ENCODE results near the gene TGM3.

The TGM3 gene

DNA sequence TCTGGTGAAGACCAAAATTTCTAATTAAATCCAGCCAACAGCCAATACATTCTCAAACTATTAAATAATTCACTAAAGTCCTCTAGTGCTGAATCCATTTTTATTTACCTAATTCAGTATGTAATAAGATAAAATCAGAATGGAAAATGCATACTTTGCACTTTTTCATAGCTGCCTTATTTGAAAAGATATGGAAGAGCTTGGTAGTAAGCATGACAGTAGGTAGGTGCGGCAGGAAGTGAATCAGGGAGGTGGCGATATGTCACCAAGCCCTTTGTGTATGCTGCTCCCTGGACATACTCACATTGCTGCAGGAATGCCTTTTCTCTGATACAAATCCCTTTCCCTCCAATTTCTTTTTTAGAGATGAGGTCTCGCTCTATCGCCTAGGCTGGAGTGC, 10.2 kb upstream of the TGM3 start:
- Histone ChIP-seq H3K27me3 (ENCODE audit: control insufficient read depth in 1 of 2, insufficient read depth in 2 of 2, low read length in 2 of 2) (no peaks in the 10 kb centered on the region), H3K9ac (ENCODE audit: low read length) (no peak overlapping the region), H3K27ac (ENCODE audit: low read depth, low read length) (no peak overlapping the region), H3K4me3 (ENCODE audit: low read depth in 1 of 2, low read length in 2 of 2) (no peak overlapping the region), H3K4me1 (ENCODE audit: insufficient read depth, low read length) (no peaks in the 10 kb centered on the region), H3K9me3 (ENCODE audit: low read length) (no peaks in the 10 kb centered on the region), H3K36me3 (ENCODE audit: insufficient read depth, low read length) (no peaks in the 10 kb centered on the region)

DNA sequence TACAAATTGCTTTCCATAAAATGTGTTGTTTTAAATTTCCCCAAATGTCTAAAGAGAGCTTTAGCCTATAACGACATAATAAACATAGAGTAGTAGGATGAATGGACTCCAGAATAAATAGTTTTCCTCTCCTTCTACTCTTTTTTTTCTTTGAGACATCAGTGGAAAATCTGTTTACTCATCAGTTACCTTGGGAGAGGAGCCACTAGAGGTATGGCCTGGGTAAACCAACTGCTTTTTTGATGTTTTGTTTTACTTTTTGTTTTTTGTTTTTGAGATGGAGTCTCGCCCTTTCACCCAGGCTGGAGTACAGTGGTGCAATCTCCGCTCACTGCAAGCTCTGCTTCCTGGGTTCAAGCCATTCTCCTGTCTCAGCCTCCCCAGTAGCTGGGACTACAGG, 8.3 kb upstream of the TGM3 start:
- H3K4me1 ChIP-seq (ENCODE audit: insufficient read depth, low read length) = no peaks in the 10 kb centered on the region
- no peak overlapping the region for H3K4me3 ChIP-seq (ENCODE audit: low read depth in 1 of 2, low read length in 2 of 2)
- no peaks in the 10 kb centered on the region for H3K9me3 ChIP-seq (ENCODE audit: low read length)
- H3K36me3 ChIP-seq (ENCODE audit: insufficient read depth, low read length) = no peaks in the 10 kb centered on the region
- no peak overlapping the region for H3K27ac ChIP-seq (ENCODE audit: low read depth, low read length)
- no peak overlapping the region for H3K9ac ChIP-seq (ENCODE audit: low read length)
- no peaks in the 10 kb centered on the region for H3K27me3 ChIP-seq (ENCODE audit: control insufficient read depth in 1 of 2, insufficient read depth in 2 of 2, low read length in 2 of 2)

DNA sequence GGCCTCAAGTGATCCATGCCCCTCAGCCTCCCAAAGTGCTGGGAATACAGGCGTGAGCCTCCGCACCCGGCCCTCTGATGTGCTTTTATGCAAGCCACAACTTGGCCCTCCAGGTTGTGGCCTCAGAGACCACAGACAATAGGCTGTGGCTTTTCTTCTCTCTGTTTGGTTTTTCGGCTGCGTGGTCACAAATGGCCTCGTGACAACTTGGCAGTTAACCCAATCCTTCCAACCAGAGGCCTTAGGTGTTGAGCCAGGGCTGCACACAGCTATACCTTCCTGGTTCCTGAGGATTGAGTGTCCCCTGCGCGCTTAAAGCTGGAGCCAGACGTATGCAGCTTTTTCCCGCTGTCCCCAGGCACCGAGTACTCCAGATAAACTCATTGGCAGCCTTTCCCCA, 6.3 kb upstream of the TGM3 start:
- Histone ChIP-seq H3K27me3 (ENCODE audit: control insufficient read depth in 1 of 2, insufficient read depth in 2 of 2, low read length in 2 of 2) (no peaks in the 10 kb centered on the region), H3K9ac (ENCODE audit: low read length) (no peak overlapping the region), H3K36me3 (ENCODE audit: insufficient read depth, low read length) (no peaks in the 10 kb centered on the region), H3K4me3 (ENCODE audit: low read depth in 1 of 2, low read length in 2 of 2) (no peak overlapping the region), H3K4me1 (ENCODE audit: insufficient read depth, low read length) (no peaks in the 10 kb centered on the region), H3K27ac (ENCODE audit: low read depth, low read length) (no peak overlapping the region), H3K9me3 (ENCODE audit: low read length) (no peaks in the 10 kb centered on the region)

DNA sequence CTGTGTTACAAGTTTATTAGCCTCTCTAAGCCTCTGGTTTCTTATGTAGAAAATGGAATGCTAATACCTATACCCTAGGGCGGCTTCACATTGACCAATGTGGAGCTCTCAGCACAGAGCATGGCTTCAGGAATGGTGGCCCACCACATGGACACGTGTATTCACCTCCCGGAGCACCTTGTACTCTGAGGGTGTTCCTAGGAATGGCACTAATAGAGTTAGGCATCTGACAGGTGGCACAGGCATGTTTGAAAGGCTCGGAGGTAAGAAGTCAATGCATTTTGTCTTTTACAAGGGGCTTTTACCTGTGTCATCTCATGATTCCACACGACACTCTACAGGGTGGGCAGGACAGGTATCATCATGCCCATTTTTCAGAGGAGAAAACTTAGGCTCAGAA, 5.3 kb upstream of the TGM3 start:
- Histone ChIP-seq H3K36me3 (ENCODE audit: insufficient read depth, low read length) (no peaks in the 10 kb centered on the region), H3K4me3 (ENCODE audit: low read depth in 1 of 2, low read length in 2 of 2) (no peak overlapping the region), H3K4me1 (ENCODE audit: insufficient read depth, low read length) (no peaks in the 10 kb centered on the region), H3K9me3 (ENCODE audit: low read length) (no peaks in the 10 kb centered on the region), H3K9ac (ENCODE audit: low read length) (no peak overlapping the region), H3K27me3 (ENCODE audit: control insufficient read depth in 1 of 2, insufficient read depth in 2 of 2, low read length in 2 of 2) (no peaks in the 10 kb centered on the region), H3K27ac (ENCODE audit: low read depth, low read length) (no peak overlapping the region)

DNA sequence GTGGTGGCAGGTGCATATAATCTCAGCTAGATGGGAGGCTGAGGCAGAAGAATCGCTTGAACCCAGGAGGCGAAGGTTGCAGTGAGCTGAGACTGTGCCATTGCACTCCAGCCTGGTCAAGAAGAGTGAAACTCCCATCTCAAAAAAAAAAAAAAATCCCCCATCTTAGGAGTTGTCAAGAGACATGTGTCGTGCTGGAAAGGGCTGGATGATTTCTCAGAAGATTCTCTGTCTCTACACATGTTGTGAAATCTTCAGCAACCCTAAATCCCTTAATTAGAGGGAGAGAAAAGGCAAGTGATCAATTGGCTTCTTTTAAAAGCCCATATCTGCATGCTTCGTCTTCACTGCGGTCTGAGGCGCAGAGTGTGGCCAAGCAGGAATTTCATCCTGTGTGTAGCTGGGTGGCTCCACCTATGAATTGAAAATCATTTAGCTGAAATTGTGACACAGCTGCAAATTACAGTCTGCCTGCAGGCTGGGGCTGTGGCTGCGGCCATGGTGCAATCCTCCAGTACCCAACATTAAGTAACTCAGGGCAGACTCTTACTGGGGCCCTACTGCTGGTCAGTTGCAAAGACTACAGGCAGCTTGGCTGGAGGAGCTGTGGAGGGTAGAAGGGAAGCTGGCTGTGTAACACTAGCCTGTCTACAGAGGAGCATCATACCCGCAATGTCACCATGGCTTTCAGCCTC, 3.2 kb upstream of the TGM3 start:
- no peaks in the 10 kb centered on the region for H3K27me3 ChIP-seq (ENCODE audit: control insufficient read depth in 1 of 2, insufficient read depth in 2 of 2, low read length in 2 of 2)
- no peak overlapping the region for H3K9ac ChIP-seq (ENCODE audit: low read length)
- H3K36me3 ChIP-seq (ENCODE audit: insufficient read depth, low read length) = no peaks in the 10 kb centered on the region
- no peaks in the 10 kb centered on the region for H3K4me1 ChIP-seq (ENCODE audit: insufficient read depth, low read length)
- no peak overlapping the region for H3K27ac ChIP-seq (ENCODE audit: low read depth, low read length)
- H3K9me3 ChIP-seq (ENCODE audit: low read length) = no peaks in the 10 kb centered on the region
- H3K4me3 ChIP-seq (ENCODE audit: low read depth in 1 of 2, low read length in 2 of 2) = no peak overlapping the region

DNA sequence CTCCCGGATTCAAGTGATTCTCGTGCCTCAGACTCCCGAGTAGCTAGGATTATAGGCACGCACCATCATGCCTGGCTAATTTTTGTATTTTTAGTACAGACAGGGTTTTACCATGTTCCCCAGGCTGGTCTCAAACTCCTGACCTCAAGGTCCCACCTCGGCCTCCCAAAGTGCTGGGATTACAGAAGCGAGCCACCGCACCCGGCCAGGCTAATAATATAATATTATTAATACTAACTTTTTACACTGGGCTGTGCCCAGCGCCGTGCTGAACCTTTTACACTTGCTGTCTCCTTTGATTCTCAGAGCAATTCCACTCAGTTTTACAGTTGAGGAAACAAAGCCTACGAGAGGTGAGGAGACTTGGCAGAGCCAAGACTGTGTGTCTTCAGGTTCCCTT, 2.3 kb upstream of the TGM3 start:
- H3K36me3 ChIP-seq (ENCODE audit: insufficient read depth, low read length) = no peaks in the 10 kb centered on the region
- H3K9ac ChIP-seq (ENCODE audit: low read length) = no peak overlapping the region
- H3K4me3 ChIP-seq (ENCODE audit: low read depth in 1 of 2, low read length in 2 of 2) = no peak overlapping the region
- H3K4me1 ChIP-seq (ENCODE audit: insufficient read depth, low read length) = no peaks in the 10 kb centered on the region
- H3K27ac ChIP-seq (ENCODE audit: low read depth, low read length) = no peak overlapping the region
- no peaks in the 10 kb centered on the region for H3K9me3 ChIP-seq (ENCODE audit: low read length)
- no peaks in the 10 kb centered on the region for H3K27me3 ChIP-seq (ENCODE audit: control insufficient read depth in 1 of 2, insufficient read depth in 2 of 2, low read length in 2 of 2)

DNA sequence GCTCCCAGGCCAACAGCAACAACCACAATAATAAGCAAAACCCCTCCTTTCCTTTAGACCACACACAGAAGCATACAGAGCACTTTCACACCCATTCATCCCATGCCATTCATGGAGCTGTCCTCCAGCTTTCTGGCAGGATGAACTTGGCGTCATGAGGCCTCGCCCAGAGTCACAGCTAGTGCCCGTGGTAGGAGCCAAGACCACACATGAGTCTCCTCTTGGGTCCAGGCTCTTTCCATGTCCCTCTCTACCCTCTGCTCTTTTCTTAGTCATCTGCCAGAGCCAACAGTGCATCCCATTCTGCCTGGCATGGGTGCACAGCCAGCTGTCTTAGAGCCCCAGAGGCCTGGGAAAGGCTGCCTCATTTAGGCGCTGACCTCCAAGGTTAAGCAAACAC, 1.8 kb upstream of the TGM3 start:
- Histone ChIP-seq H3K4me1 (ENCODE audit: insufficient read depth, low read length) (no peaks in the 10 kb centered on the region), H3K27ac (ENCODE audit: low read depth, low read length) (no peak overlapping the region), H3K27me3 (ENCODE audit: control insufficient read depth in 1 of 2, insufficient read depth in 2 of 2, low read length in 2 of 2) (no peaks in the 10 kb centered on the region), H3K36me3 (ENCODE audit: insufficient read depth, low read length) (no peaks in the 10 kb centered on the region), H3K9ac (ENCODE audit: low read length) (no peak overlapping the region), H3K9me3 (ENCODE audit: low read length) (no peaks in the 10 kb centered on the region), H3K4me3 (ENCODE audit: low read depth in 1 of 2, low read length in 2 of 2) (no peak overlapping the region)

DNA sequence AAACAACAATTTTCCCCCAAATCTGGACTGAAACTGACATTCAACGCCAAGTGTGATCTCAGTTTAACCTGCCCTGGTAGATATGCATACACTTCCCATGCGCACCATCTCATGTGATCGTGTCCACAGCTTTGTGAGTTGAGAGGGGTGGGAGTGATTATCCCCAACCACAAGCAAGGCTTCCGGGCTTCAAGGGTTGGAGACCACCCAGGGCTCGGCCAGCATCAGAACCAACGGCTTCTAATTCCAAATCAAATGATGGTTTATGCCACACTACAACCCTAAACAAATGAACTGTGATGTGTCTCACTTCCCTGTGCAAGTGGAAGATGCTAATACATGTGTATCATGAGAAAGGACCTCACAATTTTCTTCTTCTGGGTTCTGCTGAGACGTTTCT, 515 bp upstream of the TGM3 start:
- Histone ChIP-seq H3K36me3 (ENCODE audit: insufficient read depth, low read length) (no peaks in the 10 kb centered on the region), H3K27ac (ENCODE audit: low read depth, low read length) (no peak overlapping the region), H3K4me3 (ENCODE audit: low read depth in 1 of 2, low read length in 2 of 2) (no peak overlapping the region), H3K9me3 (ENCODE audit: low read length) (no peaks in the 10 kb centered on the region), H3K9ac (ENCODE audit: low read length) (no peak overlapping the region), H3K4me1 (ENCODE audit: insufficient read depth, low read length) (no peaks in the 10 kb centered on the region), H3K27me3 (ENCODE audit: control insufficient read depth in 1 of 2, insufficient read depth in 2 of 2, low read length in 2 of 2) (no peaks in the 10 kb centered on the region)

DNA sequence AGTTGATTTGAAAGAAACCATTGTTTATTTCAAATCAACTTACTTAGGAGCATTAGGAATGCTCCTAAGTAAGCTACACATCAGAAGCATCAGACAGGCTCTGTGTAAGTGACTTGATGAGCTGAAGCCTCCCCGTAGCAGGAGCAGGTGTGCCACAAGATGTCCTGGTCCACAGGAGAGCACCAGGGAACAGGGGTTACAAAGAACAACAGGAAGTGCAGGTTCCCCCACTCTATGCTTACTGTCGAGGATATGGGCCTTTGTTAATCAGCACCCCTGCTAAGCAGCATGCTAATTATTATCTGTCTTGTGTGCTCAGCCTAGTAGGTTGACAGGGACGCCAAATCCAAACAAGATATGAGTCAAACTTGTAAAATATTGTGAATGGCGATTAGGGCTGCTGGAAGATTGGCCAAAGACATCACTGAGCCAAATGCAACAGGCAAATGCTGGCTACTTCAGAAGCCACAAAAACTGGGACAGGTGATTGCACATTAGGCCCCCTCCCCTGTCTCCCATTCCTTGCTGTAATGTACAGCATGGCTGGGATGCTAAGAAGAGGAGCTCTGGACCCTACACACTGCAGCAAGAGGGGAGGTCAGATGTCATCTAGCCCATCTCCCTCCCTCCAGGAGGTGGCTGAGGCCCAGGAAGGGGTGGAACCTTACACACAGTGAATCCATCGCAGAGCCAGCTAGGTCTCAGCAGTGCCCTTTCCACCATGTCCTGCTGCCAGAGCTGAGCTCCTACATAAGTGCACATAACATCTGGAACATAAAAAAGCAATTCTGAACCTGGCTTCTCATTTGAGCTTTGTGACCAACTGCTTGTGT, 939 bp downstream of the TGM3 start:
- Histone ChIP-seq H3K36me3 (ENCODE audit: insufficient read depth, low read length) (no peaks in the 10 kb centered on the region), H3K9me3 (ENCODE audit: low read length) (no peaks in the 10 kb centered on the region), H3K27me3 (ENCODE audit: control insufficient read depth in 1 of 2, insufficient read depth in 2 of 2, low read length in 2 of 2) (no peaks in the 10 kb centered on the region), H3K9ac (ENCODE audit: low read length) (no peak overlapping the region), H3K4me1 (ENCODE audit: insufficient read depth, low read length) (no peaks in the 10 kb centered on the region), H3K4me3 (ENCODE audit: low read depth in 1 of 2, low read length in 2 of 2) (no peak overlapping the region), H3K27ac (ENCODE audit: low read depth, low read length) (no peak overlapping the region)

DNA sequence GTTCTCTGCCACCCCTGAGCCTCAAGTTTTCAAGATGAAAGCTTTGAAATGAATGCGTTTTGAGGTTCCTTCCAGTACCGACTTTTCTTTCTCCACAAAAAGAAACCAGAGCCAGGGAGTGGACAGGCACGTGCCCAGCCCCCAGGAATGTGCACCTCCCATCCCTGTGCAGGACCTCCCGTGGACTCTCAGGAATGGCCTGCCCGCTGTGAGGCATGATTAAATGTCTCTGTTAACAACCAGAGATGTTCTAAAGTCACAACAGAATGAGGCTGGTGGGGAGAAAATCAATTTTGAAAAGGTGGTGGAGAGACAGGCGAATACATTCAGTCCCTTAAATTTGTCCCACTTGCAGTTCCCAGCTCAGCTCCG, 1.5 kb downstream of the TGM3 start:
- H3K4me1 ChIP-seq (ENCODE audit: insufficient read depth, low read length) = no peaks in the 10 kb centered on the region
- H3K27ac ChIP-seq (ENCODE audit: low read depth, low read length) = no peak overlapping the region
- no peaks in the 10 kb centered on the region for H3K36me3 ChIP-seq (ENCODE audit: insufficient read depth, low read length)
- H3K4me3 ChIP-seq (ENCODE audit: low read depth in 1 of 2, low read length in 2 of 2) = no peak overlapping the region
- H3K9me3 ChIP-seq (ENCODE audit: low read length) = no peaks in the 10 kb centered on the region
- H3K9ac ChIP-seq (ENCODE audit: low read length) = no peak overlapping the region
- H3K27me3 ChIP-seq (ENCODE audit: control insufficient read depth in 1 of 2, insufficient read depth in 2 of 2, low read length in 2 of 2) = no peaks in the 10 kb centered on the region

DNA sequence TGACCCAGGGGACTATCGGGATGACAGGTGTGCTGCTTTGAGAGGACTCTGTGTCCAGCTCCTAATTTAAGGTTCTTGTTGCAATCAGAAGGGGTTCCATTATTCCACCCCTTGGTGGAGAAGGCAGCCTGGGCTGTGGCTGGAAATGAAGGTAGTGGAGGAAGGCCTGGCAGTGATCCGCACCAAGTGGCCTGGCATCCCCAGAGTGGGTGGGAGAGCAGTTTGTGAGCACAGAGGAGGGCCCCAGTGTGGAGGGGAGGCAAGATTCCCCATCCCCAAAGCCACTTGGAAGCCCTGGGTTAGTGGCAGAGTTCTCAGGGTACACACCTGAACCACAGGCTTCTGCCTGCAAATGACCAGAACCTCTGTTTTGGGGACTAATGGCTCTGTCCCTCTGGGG, 2.3 kb downstream of the TGM3 start:
- Histone ChIP-seq H3K9me3 (ENCODE audit: low read length) (no peaks in the 10 kb centered on the region), H3K4me3 (ENCODE audit: low read depth in 1 of 2, low read length in 2 of 2) (no peak overlapping the region), H3K27me3 (ENCODE audit: control insufficient read depth in 1 of 2, insufficient read depth in 2 of 2, low read length in 2 of 2) (no peaks in the 10 kb centered on the region), H3K36me3 (ENCODE audit: insufficient read depth, low read length) (no peaks in the 10 kb centered on the region), H3K27ac (ENCODE audit: low read depth, low read length) (no peak overlapping the region), H3K4me1 (ENCODE audit: insufficient read depth, low read length) (no peaks in the 10 kb centered on the region), H3K9ac (ENCODE audit: low read length) (no peak overlapping the region)

DNA sequence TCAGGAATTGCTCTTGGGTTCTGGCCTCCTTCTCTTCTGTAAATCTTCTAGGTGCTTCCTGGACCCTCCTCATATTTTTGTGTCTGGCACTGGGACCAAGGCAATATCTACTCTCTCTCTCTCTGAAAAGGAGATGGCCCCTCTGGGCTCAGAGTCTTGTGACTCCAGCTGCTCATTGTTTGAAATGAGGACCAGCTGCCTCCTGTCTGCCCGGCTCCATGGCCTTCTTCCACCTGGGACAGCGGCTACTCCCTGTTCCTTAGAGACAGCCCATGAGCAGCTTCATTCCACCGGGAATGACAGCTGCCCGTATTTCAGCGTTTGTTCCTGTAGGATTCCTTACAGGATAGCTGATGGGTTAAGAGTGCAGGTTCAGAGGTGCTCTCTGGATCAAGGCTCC, 2.9 kb downstream of the TGM3 start:
- no peak overlapping the region for H3K4me3 ChIP-seq (ENCODE audit: low read depth in 1 of 2, low read length in 2 of 2)
- no peak overlapping the region for H3K27ac ChIP-seq (ENCODE audit: low read depth, low read length)
- H3K9me3 ChIP-seq (ENCODE audit: low read length) = no peaks in the 10 kb centered on the region
- H3K9ac ChIP-seq (ENCODE audit: low read length) = no peak overlapping the region
- no peaks in the 10 kb centered on the region for H3K36me3 ChIP-seq (ENCODE audit: insufficient read depth, low read length)
- no peaks in the 10 kb centered on the region for H3K27me3 ChIP-seq (ENCODE audit: control insufficient read depth in 1 of 2, insufficient read depth in 2 of 2, low read length in 2 of 2)
- no peaks in the 10 kb centered on the region for H3K4me1 ChIP-seq (ENCODE audit: insufficient read depth, low read length)
